Kidney (tissue), 14 donors: ENCODE results near the gene TRAK1. TPM values are rescaled to one million over a fixed set of nuclear protein-coding genes. Genes with fewer than 3 reads are reported as not detected.

Experiments
- DNase-seq, 5 donors: peaks; one replicate each; pipeline ENCODE4 v3.0.0-alpha.2; 2013 to 2020
- FAIRE-seq: peaks from 2 replicates; lab custom pipeline; 2012; peaks lifted over from hg19 to GRCh38; lab: Jason Lieb, UNC
- H3K27ac ChIP-seq, 2 donors: one replicate each; pipeline ENCODE4 v1.7.0; 2013; ENCODE audit warnings: low read depth in 2 of 2, low read length in 2 of 2, inconsistent platforms in 1 of 2
- H3K27me3 ChIP-seq: one replicate; pipeline ENCODE4 v1.7.1; 2013; ENCODE audit warnings: low read length, inconsistent platforms; ENCODE audit not compliant: control insufficient read depth, insufficient read depth
- H3K36me3 ChIP-seq, 3 donors: one replicate each; pipeline versions ENCODE4 v1.7.0 to v1.7.1; 2013; ENCODE audit warnings: low read length in 3 of 3, control low read depth in 1 of 3, inconsistent platforms in 1 of 3; ENCODE audit not compliant: insufficient read depth in 3 of 3, control insufficient read depth in 2 of 3
- H3K4me1 ChIP-seq, 3 donors: one replicate each; pipeline versions ENCODE4 v1.7.0 to v1.7.1; 2013; ENCODE audit warnings: low read length in 3 of 3, inconsistent platforms in 1 of 3, low read depth in 1 of 3; ENCODE audit not compliant: control insufficient read depth in 2 of 3, insufficient read depth in 2 of 3
- H3K4me3 ChIP-seq, 3 donors: one replicate each; pipeline versions ENCODE4 v1.7.0 to v1.8.1; 2013; ENCODE audit warnings: low read length in 3 of 3, control low read depth in 1 of 3, inconsistent platforms in 1 of 3
- H3K9ac ChIP-seq, 3 donors: one replicate each; pipeline versions ENCODE4 v1.7.0 to v1.7.1; 2013; ENCODE audit warnings: low read length in 3 of 3, control low read depth in 1 of 3, inconsistent platforms in 1 of 3
- H3K9me3 ChIP-seq, 3 donors: one replicate each; pipeline versions ENCODE4 v1.7.0 to v1.7.1; 2013; ENCODE audit warnings: low read length in 3 of 3, control low read depth in 1 of 3, inconsistent platforms in 1 of 3; ENCODE audit not compliant: control insufficient read depth in 2 of 3, insufficient read depth in 1 of 3
- intact Hi-C: fragments of 100-400 bp; cut with DNase I; formaldehyde crosslinking; loops from one replicate; pipeline ENCODE4 v1.11.1; 2022
- polyA plus RNA-seq: library from polyadenylated mRNA; stranded (reverse); fragments of 350-450 nt; fragmentation: Illumina TruSeq; extraction: RNeasy Lipid Tissue Mini Kit (QIAGEN cat#74804); gene quantifications from one replicate; pipeline ENCODE4 v1.2.3, GENCODE V29; 2014; ENCODE audit warnings: low read depth, low replicate concordance; ENCODE audit not compliant: insufficient read depth
- total RNA-seq: library from RNA; stranded (reverse); fragmentation: NEBNext Ultra II Directional; extraction: Animal tissue kit (Norgen Biotek cat#: 25700); gene quantifications from one replicate; pipeline ENCODE4 v1.2.1, GENCODE V29; 2021
- TF ChIP-seq, protein P1 (sequence below): IDR thresholded peaks from 3 replicates; pipeline ENCODE4 v1.5.1; 2012; ENCODE audit warnings: mild to moderate bottlenecking, moderate library complexity, borderline replicate concordance; ENCODE audit not compliant: insufficient read depth; ENCODE audit errors: extremely low read depth
- donor health status: control.
- donor health status: control.
- donor health status: control.
- donor health status: control.
- donor health status: control.
- donor health status: DM: yes; HTN: yes; CAD: no.
- donor health status: Normal renal cell carcinoma (clear cell type).

TRAK1 gene
- total and polyA plus RNA-seq, 2 donors from 2014 or later = 16.2 to 41.0 TPM

DNA sequence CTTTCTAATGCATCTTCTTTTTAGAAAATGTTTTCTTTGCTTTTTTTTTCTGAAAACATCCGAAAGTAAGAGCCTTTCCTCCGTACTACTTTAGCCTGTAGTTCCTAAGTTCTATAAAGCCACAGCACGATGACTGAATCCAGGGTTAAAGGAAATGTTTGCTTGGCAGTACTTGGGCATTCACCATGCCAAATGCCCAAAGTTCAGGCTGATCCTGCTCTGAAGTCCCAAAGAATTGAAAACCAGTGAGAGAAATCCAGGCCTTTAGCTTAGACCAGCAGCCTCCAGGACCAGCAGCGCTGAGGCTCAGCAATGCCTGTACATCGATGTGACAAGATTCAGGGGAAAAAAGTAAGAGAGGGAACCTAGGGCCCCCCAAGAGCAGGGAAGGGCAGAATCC is 139.7 kb downstream of the TRAK1 start:
- H3K4me1 ChIP-seq = no peaks in the 10 kb centered on the region
- intact Hi-C loops = no loop called here
- H3K4me3 ChIP-seq = no peak overlapping the region
- TF ChIP-seq, protein P1, sequence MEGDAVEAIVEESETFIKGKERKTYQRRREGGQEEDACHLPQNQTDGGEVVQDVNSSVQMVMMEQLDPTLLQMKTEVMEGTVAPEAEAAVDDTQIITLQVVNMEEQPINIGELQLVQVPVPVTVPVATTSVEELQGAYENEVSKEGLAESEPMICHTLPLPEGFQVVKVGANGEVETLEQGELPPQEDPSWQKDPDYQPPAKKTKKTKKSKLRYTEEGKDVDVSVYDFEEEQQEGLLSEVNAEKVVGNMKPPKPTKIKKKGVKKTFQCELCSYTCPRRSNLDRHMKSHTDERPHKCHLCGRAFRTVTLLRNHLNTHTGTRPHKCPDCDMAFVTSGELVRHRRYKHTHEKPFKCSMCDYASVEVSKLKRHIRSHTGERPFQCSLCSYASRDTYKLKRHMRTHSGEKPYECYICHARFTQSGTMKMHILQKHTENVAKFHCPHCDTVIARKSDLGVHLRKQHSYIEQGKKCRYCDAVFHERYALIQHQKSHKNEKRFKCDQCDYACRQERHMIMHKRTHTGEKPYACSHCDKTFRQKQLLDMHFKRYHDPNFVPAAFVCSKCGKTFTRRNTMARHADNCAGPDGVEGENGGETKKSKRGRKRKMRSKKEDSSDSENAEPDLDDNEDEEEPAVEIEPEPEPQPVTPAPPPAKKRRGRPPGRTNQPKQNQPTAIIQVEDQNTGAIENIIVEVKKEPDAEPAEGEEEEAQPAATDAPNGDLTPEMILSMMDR = no peak
- no peaks in the 10 kb centered on the region for H3K27me3 ChIP-seq
- H3K27ac ChIP-seq = no peak overlapping the region
- no peaks in the 10 kb centered on the region for H3K9me3 ChIP-seq
- DNase-seq (no peak), FAIRE-seq (no peak)
- no peaks in the 10 kb centered on the region for H3K36me3 ChIP-seq
- no peak overlapping the region for H3K9ac ChIP-seq

DNA sequence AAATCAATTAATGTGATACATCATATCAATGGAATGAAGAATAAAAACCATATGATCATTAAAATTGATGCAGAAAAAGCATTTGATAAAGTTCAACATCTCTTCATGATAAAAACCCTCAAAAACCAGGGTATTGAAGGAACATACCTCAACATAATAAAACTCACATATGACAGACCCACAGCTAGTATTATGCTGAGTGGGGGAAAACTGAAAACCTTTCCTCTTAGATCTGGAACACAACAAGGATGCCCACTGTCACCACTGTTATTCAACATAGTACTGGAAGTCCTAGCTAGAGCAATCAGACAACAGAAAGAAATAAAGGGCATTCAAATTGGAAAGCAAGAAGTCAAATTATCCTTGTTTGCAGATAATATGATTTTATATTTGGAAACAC is 144.4 kb downstream of the TRAK1 start:
- no peak overlapping the region for H3K4me3 ChIP-seq
- no peaks in the 10 kb centered on the region for H3K27me3 ChIP-seq
- FAIRE-seq (no peak), DNase-seq (no peak)
- no peaks in the 10 kb centered on the region for H3K36me3 ChIP-seq
- TF ChIP-seq, protein P1 = no peak
- no peak overlapping the region for H3K9ac ChIP-seq
- H3K9me3 ChIP-seq = peaks cover 0 to 9% (median 5%) of the 10 kb centered on the region in 3 donors
- intact Hi-C loops = no loop called here
- H3K4me1 ChIP-seq = no peaks in the 10 kb centered on the region
- H3K27ac ChIP-seq = no peak overlapping the region

DNA sequence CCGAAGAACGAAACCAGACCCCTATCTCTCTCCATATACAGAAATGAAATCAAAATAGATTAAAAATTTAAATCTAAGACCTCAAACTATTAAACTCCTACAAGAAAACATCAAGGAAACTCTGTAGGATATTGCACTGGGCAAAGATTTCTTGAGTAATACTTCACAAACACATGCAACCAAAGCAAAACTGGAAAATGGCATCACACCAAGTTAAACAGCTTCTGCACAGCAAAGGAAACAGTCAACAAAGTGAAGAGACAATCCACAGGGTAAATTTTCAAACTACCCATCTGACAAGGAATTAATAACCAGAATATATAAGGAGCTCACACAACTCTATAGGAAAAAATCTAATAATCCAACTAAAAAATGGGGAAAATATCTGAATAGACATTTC is 145.5 kb downstream of the TRAK1 start:
- Histone ChIP-seq H3K27me3 (no peaks in the 10 kb centered on the region), H3K4me3 (no peak overlapping the region), H3K27ac (no peak overlapping the region), H3K36me3 (no peaks in the 10 kb centered on the region), H3K9me3 (peaks cover 0 to 9% (median 5%) of the 10 kb centered on the region in 3 donors), H3K4me1 (no peaks in the 10 kb centered on the region), H3K9ac (no peak overlapping the region)
- DNase-seq (no peak), FAIRE-seq (no peak)
- TF ChIP-seq, protein P1 = no peak
- intact Hi-C loops = no loop called here

DNA sequence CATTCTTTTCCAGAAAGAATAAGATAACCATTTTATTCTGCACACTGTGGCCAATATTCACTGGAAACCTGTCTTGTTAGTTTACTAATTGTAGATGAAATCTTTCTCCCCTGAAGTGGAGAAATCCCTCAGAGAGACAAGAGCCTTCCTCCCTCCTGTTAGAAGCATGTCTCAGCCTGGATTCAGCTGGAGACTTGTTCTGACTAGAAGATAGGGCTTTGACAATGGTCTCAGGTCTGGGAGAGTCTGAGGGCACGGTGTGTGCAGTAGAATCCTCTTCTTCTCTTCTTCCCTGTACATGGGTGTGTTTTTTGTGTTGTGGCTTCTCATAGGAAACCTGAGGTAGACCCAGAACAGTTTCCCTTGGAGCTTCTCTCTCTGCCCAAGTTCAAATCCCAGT is 154.9 kb downstream of the TRAK1 start:
- Histone ChIP-seq H3K9me3 (no peaks in the 10 kb centered on the region), H3K27me3 (no peaks in the 10 kb centered on the region), H3K4me3 (no peak overlapping the region), H3K9ac (no peak overlapping the region), H3K36me3 (no peaks in the 10 kb centered on the region), H3K27ac (no peak overlapping the region), H3K4me1 (no peaks in the 10 kb centered on the region)
- TF ChIP-seq, protein P1 = no peak
- DNase-seq (no peak), FAIRE-seq (no peak)
- intact Hi-C loops = no loop called here
